ENCODE measurements around the gene DIO3.

DIO3 gene

DNA sequence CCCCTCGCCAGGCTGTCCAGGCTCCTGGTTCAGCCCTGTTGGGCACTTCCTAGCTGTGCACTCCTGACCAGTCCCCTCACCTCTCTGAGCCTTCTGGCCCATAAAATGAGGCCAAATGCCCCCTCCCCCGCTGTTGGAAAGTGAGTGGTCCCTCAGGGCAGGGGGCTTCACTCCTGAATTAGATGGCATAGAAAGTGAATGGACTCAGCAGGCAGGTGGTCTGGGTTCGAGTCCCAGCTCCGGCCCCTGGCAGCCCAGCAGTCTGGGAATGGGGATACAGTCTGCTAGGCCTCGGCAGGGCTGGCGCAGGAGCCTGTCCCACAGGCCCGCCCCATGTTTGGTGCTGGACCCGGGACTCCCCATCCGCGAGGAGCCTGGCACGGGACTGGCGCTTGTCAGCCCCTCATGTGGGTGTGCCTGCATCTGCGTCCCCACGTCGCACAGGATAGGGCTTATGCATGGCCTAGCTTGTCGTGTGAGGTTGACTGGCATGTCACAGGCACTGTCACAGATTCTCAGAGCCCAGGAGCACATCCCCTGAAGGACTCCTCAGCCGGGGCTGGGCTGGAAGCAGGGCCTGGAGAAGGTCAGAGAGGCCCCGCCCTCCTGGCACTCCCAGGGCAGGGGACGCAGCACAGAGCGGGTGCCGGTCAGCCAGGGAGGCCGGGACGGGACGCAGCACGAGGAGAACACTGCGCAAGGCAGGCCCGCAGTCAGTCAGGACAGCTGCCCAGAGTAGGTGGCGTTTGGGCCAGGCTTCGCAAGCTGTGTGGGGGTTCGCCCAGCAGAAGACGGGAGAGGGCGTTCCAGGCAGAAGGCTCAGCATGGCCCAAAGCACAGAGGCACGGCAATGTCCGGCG lies 40.5 kb downstream of the DIO3 start:
- TF ChIP-seq, protein P1, sequence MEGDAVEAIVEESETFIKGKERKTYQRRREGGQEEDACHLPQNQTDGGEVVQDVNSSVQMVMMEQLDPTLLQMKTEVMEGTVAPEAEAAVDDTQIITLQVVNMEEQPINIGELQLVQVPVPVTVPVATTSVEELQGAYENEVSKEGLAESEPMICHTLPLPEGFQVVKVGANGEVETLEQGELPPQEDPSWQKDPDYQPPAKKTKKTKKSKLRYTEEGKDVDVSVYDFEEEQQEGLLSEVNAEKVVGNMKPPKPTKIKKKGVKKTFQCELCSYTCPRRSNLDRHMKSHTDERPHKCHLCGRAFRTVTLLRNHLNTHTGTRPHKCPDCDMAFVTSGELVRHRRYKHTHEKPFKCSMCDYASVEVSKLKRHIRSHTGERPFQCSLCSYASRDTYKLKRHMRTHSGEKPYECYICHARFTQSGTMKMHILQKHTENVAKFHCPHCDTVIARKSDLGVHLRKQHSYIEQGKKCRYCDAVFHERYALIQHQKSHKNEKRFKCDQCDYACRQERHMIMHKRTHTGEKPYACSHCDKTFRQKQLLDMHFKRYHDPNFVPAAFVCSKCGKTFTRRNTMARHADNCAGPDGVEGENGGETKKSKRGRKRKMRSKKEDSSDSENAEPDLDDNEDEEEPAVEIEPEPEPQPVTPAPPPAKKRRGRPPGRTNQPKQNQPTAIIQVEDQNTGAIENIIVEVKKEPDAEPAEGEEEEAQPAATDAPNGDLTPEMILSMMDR (IDR thresholded peaks at IDR 0.05; ENCODE audit: low read depth, low read length) = no peak
- DNase-seq (ENCODE audit: low read depth in 2 of 2) = no peak
- H3K4me3 ChIP-seq (replicated peaks in 1 of 2; ENCODE audit: low read depth in 2 of 2, low read length in 2 of 2) = no peak overlapping the region

GRCh38 chr14:101602466-101602840 lies 41.2 kb downstream of the DIO3 start:
- TF ChIP-seq, protein P1 (IDR thresholded peaks at IDR 0.05; ENCODE audit: low read depth, low read length) = no peak
- DNase-seq (ENCODE audit: low read depth in 2 of 2) = no peak
- no peak overlapping the region for H3K4me3 ChIP-seq (replicated peaks in 1 of 2; ENCODE audit: low read depth in 2 of 2, low read length in 2 of 2)

DNA sequence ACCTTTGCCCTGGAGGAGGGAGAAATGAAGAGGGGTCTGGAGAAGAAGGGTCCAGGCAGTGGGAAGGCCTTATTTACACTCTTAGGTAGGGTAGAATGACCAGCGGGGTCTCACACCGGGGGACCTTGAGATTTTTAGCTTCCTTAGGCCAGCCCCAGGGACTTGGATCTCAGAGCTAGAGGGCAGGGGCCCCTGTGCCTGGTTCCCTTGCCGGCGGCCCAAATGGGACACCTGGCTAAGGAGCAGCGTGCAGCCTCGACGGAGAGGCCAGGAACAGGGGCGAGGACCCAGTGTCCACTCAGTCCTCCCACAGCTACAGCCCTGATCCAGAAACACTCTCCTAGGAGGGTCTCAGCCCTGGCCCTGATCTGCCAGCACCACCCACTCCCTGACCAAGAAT lies 41.8 kb downstream of the DIO3 start:
- H3K4me3 ChIP-seq (replicated peaks in 1 of 2; ENCODE audit: low read depth in 2 of 2, low read length in 2 of 2) = no peak overlapping the region
- TF ChIP-seq, protein P1 (IDR thresholded peaks at IDR 0.05; ENCODE audit: low read depth, low read length) = no peak
- DNase-seq (ENCODE audit: low read depth in 2 of 2) = no peak

DNA sequence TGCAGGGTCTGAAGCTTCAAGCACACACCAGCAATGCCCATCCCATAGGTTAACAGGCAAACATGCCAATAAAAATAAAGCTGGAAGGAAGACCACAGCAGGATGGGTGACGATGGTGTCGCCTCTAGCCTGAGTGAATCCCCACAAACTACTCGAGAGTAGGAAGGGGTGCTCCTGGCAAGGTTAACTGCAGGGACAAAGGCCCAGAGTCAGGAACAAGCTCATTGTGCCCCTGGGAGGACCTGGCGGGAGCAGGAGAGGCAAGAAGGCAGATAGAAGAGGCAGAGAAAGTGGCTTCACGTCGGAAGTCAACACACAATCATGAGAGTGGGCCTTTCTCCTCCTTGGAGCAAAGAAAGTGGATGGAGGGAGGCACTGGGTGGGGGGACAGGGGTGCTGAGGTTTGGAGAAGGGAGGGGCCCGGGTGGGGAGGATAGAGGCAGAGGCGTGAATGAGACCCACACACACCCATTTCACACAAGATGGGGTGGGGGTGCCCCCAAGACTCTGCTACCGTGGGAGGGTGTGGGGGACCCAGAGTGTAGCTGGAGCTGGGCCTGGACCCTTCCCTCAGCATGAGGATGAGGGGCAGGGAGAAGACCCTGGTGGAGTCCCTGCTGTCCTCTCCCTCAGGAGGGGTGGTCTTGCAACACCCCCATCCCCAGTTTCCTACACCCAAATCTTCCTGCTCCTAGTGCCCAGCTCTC lies 43.1 kb downstream of the DIO3 start:
- no peak for DNase-seq (ENCODE audit: low read depth in 2 of 2)
- TF ChIP-seq, protein P1 (IDR thresholded peaks at IDR 0.05; ENCODE audit: low read depth, low read length) = no peak
- H3K4me3 ChIP-seq (replicated peaks in 1 of 2; ENCODE audit: low read depth in 2 of 2, low read length in 2 of 2) = no peak overlapping the region

- DNase-seq (ENCODE audit: low read depth in 2 of 2) = no peak
- TF ChIP-seq, protein P1 (IDR thresholded peaks at IDR 0.05; ENCODE audit: low read depth, low read length) = no peak
Observed at GRCh38 chr14:101604935-101605780, 43.9 kb downstream of the DIO3 start.

GRCh38 chr14:101605836-101606235 lies 44.5 kb downstream of the DIO3 start:
- DNase-seq (ENCODE audit: low read depth in 2 of 2) = no peak
- H3K4me3 ChIP-seq (replicated peaks in 1 of 2; ENCODE audit: low read depth in 2 of 2, low read length in 2 of 2) = no peak overlapping the region
- TF ChIP-seq, protein P1 (IDR thresholded peaks at IDR 0.05; ENCODE audit: low read depth, low read length) = no peak

More at GRCh38 chr14:101604935-101605780, 43.9 kb downstream of the DIO3 start:
- no peak overlapping the region for H3K4me3 ChIP-seq (replicated peaks in 1 of 2; ENCODE audit: low read depth in 2 of 2, low read length in 2 of 2)

All from cardiac fibroblast (primary cell).